ENCODE data around the gene RARB.

The RARB gene

DNA sequence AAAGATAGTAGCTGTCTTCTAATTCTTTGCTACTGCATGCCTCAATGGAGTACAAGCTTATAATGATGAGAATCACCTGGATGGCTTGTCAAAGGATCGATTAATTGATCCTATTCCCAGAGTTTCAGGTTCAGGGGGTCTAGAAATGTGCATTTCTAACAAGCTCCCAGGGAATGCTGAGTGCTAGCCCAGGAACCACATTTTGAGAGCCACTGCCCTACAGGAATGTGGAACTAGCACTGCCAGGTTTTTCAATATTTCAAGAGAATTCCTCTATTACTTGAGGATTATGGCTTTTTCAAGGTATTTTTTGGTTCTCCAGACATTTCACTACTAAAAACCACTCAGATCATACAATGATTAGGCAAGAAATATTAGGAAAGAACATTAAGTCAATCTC, 52.7 kb downstream of the RARB start (continued):
- no peak for TF ChIP-seq ZBTB48 (tag by site-specific recombination; IDR thresholded peaks at IDR 0.05)

DNA sequence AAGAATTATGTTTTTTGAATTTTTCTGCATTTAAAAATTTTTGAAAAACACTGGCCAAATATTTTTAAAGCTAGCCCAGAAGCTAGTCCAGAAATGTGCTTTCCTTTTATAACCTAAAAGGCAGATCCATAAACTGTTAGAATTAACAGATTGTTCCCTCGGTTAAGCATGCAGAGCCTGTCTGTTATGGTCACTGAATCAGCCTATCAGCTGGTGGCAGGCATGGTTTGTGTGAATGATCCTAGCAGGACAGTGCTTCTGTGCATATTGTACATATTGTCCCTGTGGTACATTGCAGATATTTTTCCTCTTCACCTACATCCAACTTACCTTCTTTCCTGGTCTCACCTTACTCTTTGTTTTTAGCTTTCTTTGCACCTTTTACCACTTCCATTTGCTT, 53.3 kb downstream of the RARB start:
- CTCF ChIA-PET = interaction anchor here (0.6 to 1.5 kb wide), 2 partner anchors 9 to 26 kb away, joined by 3 read pairs; no protein-coding TSS in a partner anchor
- POLR2A ChIA-PET = no interaction called here
- H3K4me1 ChIP-seq (ENCODE audit: control insufficient read depth, insufficient read depth, low read length) = peaks cover 2% of the 10 kb centered on the region; the same call in 1 of the 2 replicates
- no peak for TF ChIP-seq ELK4 (IDR thresholded peaks at IDR 0.05; ENCODE audit: borderline replicate concordance, low read depth, low read length)
- H3K9me3 ChIP-seq (ENCODE audit: control insufficient read depth, insufficient read depth, low read depth, low read length) = no peaks in the 10 kb centered on the region
- H3K27ac ChIP-seq (ENCODE audit: extremely low read depth, low read depth, low read length) = no peak overlapping the region
- H3K4me3 ChIP-seq (ENCODE audit: low read depth, low read length) = no peak overlapping the region
- H3K36me3 ChIP-seq (ENCODE audit: control insufficient read depth in 2 of 2, insufficient read depth in 1 of 2, low read length in 2 of 2) = no peaks in the 10 kb centered on the region

DNA sequence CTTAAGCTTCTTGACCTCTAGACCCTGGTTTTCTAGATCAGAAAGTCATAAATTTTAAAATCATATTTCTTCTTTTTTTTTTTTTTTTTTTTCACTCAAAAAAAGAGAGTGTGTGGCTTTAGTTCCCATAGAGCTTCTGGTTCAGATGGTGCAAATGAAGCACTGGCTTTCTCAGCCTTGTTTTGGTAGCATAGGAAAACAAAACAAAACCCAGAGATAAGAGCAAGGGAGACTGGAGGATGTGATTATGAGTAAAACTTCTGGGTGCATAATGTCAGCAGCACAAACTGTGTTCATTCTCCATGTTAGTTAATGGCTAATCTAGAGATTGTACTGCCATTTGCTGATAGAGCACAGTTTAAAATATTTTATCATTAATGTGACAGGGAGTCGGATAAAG, 55.4 kb downstream of the RARB start:
- no peak overlapping the region for H3K4me3 ChIP-seq (ENCODE audit: low read depth, low read length)
- no peaks in the 10 kb centered on the region for H3K36me3 ChIP-seq (ENCODE audit: control insufficient read depth in 2 of 2, insufficient read depth in 1 of 2, low read length in 2 of 2)
- peaks cover 2% of the 10 kb centered on the region; the same call in 1 of the 2 replicates for H3K4me1 ChIP-seq (ENCODE audit: control insufficient read depth, insufficient read depth, low read length)
- H3K27ac ChIP-seq (ENCODE audit: extremely low read depth, low read depth, low read length) = no peak overlapping the region
- POLR2A ChIA-PET = no interaction called here
- no peaks in the 10 kb centered on the region for H3K9me3 ChIP-seq (ENCODE audit: control insufficient read depth, insufficient read depth, low read depth, low read length)
- CTCF ChIA-PET = interaction anchor here (1.6 kb wide), 1 partner anchor 110 kb away, joined by 3 read pairs; no protein-coding TSS in a partner anchor
- 0 out of 2 replicates have a peak, but pooled peaks have one; percentile 27 for TF ChIP-seq OSR2 (tag by site-specific recombination; IDR thresholded peaks at IDR 0.05)
- TF ChIP-seq ZNF23 (tag by site-specific recombination; IDR thresholded peaks at IDR 0.05; ENCODE audit: borderline replicate concordance) = no peak

DNA sequence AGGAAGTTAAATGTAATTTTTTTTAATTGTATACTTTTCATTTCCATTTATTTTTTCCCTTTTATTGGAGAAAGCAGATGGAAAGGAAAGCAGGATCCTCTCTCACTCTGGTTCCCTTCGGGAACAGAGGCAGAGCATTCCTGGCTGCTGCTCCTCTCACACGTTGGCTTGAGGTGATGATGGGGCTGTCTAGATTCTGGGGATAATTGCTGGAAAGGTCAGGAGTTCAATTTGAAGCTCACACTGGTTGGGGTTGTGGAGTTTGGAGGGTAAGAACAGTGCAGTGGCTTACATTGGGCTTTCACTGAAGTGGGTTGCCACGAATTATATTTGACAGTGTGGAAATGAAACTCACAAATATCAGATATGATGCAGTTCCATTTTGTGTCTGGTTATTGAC, 57.6 kb downstream of the RARB start:
- ChIA-PET CTCF (no interaction called here), POLR2A (no interaction called here)
- no peaks in the 10 kb centered on the region for H3K9me3 ChIP-seq (ENCODE audit: control insufficient read depth, insufficient read depth, low read depth, low read length)
- peaks cover 2% of the 10 kb centered on the region; the same call in 1 of the 2 replicates for H3K4me1 ChIP-seq (ENCODE audit: control insufficient read depth, insufficient read depth, low read length)
- TF ChIP-seq ZNF169 (tag by site-specific recombination; IDR thresholded peaks at IDR 0.05) = no peak
- TF ChIP-seq, protein P1, sequence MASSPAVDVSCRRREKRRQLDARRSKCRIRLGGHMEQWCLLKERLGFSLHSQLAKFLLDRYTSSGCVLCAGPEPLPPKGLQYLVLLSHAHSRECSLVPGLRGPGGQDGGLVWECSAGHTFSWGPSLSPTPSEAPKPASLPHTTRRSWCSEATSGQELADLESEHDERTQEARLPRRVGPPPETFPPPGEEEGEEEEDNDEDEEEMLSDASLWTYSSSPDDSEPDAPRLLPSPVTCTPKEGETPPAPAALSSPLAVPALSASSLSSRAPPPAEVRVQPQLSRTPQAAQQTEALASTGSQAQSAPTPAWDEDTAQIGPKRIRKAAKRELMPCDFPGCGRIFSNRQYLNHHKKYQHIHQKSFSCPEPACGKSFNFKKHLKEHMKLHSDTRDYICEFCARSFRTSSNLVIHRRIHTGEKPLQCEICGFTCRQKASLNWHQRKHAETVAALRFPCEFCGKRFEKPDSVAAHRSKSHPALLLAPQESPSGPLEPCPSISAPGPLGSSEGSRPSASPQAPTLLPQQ (tag by site-specific recombination; IDR thresholded peaks at IDR 0.05) = no peak
- TF ChIP-seq PRDM1 (tag by site-specific recombination; IDR thresholded peaks at IDR 0.05) = 0 out of 2 replicates have a peak, but pooled peaks have one; percentile 41
- TF ChIP-seq ZNF114 (tag by site-specific recombination; IDR thresholded peaks at IDR 0.05) = no peak
- H3K4me3 ChIP-seq (ENCODE audit: low read depth, low read length) = no peak overlapping the region
- H3K27ac ChIP-seq (ENCODE audit: extremely low read depth, low read depth, low read length) = no peak overlapping the region
- H3K36me3 ChIP-seq (ENCODE audit: control insufficient read depth in 2 of 2, insufficient read depth in 1 of 2, low read length in 2 of 2) = no peaks in the 10 kb centered on the region

- no peak for TF ChIP-seq ZFP41 (tag by site-specific recombination; IDR thresholded peaks at IDR 0.05; ENCODE audit: borderline replicate concordance)
- TF ChIP-seq TRIM28 (IDR thresholded peaks at IDR 0.05; ENCODE audit: borderline replicate concordance, low read length) = 0 out of 2 replicates have a peak, but pooled peaks have one; percentile 19
- POLR2A ChIA-PET = no interaction called here
- Histone ChIP-seq H3K9me3 (ENCODE audit: control insufficient read depth, insufficient read depth, low read depth, low read length) (no peaks in the 10 kb centered on the region), H3K27ac (ENCODE audit: extremely low read depth, low read depth, low read length) (no peak overlapping the region), H3K36me3 (ENCODE audit: control insufficient read depth in 2 of 2, insufficient read depth in 1 of 2, low read length in 2 of 2) (no peaks in the 10 kb centered on the region), H3K4me1 (ENCODE audit: control insufficient read depth, insufficient read depth, low read length) (peaks cover 2% of the 10 kb centered on the region; the same call in 1 of the 2 replicates), H3K4me3 (ENCODE audit: low read depth, low read length) (no peak overlapping the region)
- CTCF ChIA-PET = interaction anchor here (0.6 kb wide), 1 partner anchor 22 kb away, joined by 3 read pairs; no protein-coding TSS in a partner anchor
Observed at GRCh38 chr3:25486932-25487331, 58.9 kb downstream of the RARB start.
